ENCODE results near the gene TMEM163. TPM values are rescaled to one million over a fixed set of nuclear protein-coding genes. Genes with fewer than 3 reads are reported as not detected.

TMEM163 gene
- total and polyA plus RNA-seq, 8 donors = 0.58 to 16.7 (median 3.2) TPM; not detected in 1

DNA sequence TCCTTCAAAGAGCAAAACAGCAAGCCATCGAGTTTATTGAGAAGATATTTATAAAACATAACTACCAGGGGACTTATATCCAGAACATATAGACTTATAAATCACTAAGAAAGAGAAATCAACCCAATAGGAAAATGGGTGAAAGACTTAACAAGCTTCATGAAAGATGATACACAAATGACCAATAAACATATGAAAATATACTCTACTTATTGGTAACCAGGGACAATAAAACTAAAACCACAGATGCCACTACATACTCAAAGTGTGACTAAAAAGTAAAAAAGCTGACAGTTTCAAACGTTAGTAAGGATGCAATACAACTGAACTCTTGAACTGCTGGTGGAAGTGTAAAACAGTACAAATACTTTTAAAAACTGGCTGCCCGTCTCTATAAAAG, 154.3 kb downstream of the TMEM163 start:
- 54 to 62% (median 61%) methylated on average over 3 of the region's 3 CpGs for WGBS, 5 donors
- H3K4me1 ChIP-seq = no peaks in the 10 kb centered on the region
- intact Hi-C loops (cut with DNase I; ENCODE audit: low total_unique reads) = no loop called here

DNA sequence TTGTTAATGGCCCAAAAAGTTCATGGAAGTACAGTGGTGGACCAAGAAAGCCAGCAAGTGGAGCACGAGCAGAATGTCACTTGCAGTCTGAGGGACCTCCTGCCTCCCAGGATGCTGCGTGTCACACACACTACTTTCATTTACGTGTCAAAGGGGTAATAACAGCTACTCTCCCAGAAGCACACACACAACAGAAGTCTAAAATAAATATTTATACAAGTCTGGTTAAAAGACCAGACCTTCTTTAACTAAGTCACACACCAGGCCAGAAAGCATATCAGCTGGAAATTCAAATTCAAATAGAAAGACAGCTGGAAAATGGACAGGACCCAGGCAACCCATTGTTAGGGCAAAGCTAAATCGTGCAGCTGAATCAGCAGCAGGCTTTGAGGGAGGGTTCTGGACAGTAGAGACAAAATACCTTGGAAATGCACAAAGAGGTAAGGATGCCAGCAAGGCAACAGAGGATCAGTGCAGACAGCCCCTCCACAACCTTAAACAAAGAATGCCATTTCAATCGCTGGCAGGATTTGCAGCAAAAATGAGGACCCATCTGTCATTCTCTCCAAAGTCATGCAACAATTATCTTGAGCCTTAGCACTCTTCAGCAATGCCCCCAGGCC, 160.5 kb downstream of the TMEM163 start:
- no peaks in the 10 kb centered on the region for H3K27me3 ChIP-seq
- no peak for TF ChIP-seq POLR2A (IDR thresholded peaks at IDR 0.05)
- TF ChIP-seq POLR2AphosphoS5 (IDR thresholded peaks at IDR 0.05) = no peak
- TF ChIP-seq, protein P1, sequence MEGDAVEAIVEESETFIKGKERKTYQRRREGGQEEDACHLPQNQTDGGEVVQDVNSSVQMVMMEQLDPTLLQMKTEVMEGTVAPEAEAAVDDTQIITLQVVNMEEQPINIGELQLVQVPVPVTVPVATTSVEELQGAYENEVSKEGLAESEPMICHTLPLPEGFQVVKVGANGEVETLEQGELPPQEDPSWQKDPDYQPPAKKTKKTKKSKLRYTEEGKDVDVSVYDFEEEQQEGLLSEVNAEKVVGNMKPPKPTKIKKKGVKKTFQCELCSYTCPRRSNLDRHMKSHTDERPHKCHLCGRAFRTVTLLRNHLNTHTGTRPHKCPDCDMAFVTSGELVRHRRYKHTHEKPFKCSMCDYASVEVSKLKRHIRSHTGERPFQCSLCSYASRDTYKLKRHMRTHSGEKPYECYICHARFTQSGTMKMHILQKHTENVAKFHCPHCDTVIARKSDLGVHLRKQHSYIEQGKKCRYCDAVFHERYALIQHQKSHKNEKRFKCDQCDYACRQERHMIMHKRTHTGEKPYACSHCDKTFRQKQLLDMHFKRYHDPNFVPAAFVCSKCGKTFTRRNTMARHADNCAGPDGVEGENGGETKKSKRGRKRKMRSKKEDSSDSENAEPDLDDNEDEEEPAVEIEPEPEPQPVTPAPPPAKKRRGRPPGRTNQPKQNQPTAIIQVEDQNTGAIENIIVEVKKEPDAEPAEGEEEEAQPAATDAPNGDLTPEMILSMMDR (IDR thresholded peaks at IDR 0.05) = no peak
- no peak for TF ChIP-seq EP300 (IDR thresholded peaks at IDR 0.05)
- H3K9me3 ChIP-seq = no peaks in the 10 kb centered on the region
- no peak overlapping the region for H3K27ac ChIP-seq
- 18 to 32% (median 21%) methylated on average over 5 of the region's 5 CpGs for WGBS, 5 donors
- intact Hi-C loops (cut with DNase I; ENCODE audit: low total_unique reads) = no loop called here
- no peak overlapping the region for H3K4me3 ChIP-seq
- DNase-seq = peak in 1 of 2 donors; percentile 56
- H3K36me3 ChIP-seq = no peaks in the 10 kb centered on the region
- H3K4me1 ChIP-seq = peaks cover 0 to 9% (median 7%) of the 10 kb centered on the region in 4 donors

More for the DNA sequence above, 154.3 kb downstream of the TMEM163 start:
- Histone ChIP-seq H3K9me3 (no peaks in the 10 kb centered on the region), H3K27me3 (no peaks in the 10 kb centered on the region), H3K27ac (no peak overlapping the region), H3K36me3 (no peaks in the 10 kb centered on the region), H3K4me3 (no peak overlapping the region)
- DNase-seq = no peak
- no peak for TF ChIP-seq EP300 (IDR thresholded peaks at IDR 0.05)
- TF ChIP-seq, protein P1 (IDR thresholded peaks at IDR 0.05) = no peak
- no peak for TF ChIP-seq POLR2AphosphoS5 (IDR thresholded peaks at IDR 0.05)

DNA sequence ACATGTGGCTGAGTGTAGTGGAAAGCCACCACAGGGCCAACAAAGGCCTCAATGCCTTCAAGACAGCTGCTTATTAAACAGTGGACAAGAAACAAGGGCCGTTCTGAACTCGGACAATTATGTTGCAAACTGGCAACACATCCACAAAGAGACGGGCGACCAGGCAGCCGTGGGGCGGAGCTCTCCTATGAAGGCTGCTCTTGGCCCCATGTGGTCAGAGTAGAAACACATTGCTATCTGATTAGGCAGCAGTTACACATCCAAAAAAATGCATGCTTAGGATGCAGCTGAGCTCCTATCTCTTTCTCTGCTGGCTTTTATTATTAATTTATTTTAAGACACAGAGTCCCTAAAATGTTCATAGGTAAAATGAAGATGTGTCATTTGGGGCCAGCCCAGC, 163.4 kb downstream of the TMEM163 start:
- Histone ChIP-seq H3K27me3 (no peaks in the 10 kb centered on the region), H3K27ac (no peak overlapping the region), H3K4me3 (no peak overlapping the region), H3K36me3 (no peaks in the 10 kb centered on the region), H3K9me3 (no peaks in the 10 kb centered on the region), H3K4me1 (peaks cover 0 to 9% (median 7%) of the 10 kb centered on the region in 4 donors)
- 83 to 94% (median 92%) methylated on average over 6 of the region's 6 CpGs for WGBS, 5 donors
- no peak for DNase-seq
- intact Hi-C loops (cut with DNase I; ENCODE audit: low total_unique reads) = no loop called here
- TF ChIP-seq POLR2A (IDR thresholded peaks at IDR 0.05) (no peak), EP300 (IDR thresholded peaks at IDR 0.05) (no peak), POLR2AphosphoS5 (IDR thresholded peaks at IDR 0.05) (no peak)
- TF ChIP-seq, protein P1 (IDR thresholded peaks at IDR 0.05) = no peak

DNA sequence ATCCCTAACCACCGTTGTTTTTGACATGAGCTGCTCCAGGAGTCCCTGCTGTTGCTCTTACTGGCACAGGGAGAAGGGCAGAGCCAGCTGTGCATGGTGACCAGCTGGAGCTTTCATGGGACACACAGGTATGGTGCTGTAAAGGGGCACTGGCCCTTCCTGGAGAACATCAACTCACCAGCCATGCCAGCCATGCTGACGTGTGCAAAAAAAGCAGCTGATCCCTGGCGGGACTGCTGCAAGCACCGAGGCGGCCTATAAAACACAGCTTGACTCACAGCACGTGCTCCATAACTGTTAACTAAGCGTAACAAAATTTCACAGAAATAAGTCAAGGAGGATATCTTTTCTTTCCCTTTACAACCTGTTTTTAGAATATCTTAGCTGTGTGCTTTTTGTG, 165.1 kb downstream of the TMEM163 start:
- Histone ChIP-seq H3K9me3 (no peaks in the 10 kb centered on the region), H3K27ac (no peak overlapping the region), H3K4me3 (no peak overlapping the region), H3K36me3 (no peaks in the 10 kb centered on the region), H3K27me3 (no peaks in the 10 kb centered on the region), H3K4me1 (peaks cover 0 to 8% (median 5%) of the 10 kb centered on the region in 4 donors)
- intact Hi-C loops (cut with DNase I; ENCODE audit: low total_unique reads) = no loop called here
- no peak for DNase-seq
- TF ChIP-seq POLR2AphosphoS5 (IDR thresholded peaks at IDR 0.05) (no peak), POLR2A (IDR thresholded peaks at IDR 0.05) (no peak), EP300 (IDR thresholded peaks at IDR 0.05) (no peak)
- TF ChIP-seq, protein P1 (IDR thresholded peaks at IDR 0.05) = no peak
- 93 to 98% (median 94%) methylated on average over 7 of the region's 7 CpGs for WGBS, 5 donors

Data from stomach (tissue), 9 donors.